H9 (cell line): ENCODE data around the gene ARHGAP8. TPM values are rescaled to one million over a fixed set of nuclear protein-coding genes. Genes with fewer than 3 reads are reported as not detected.

ENCODE experiments used
- DNase-seq: peaks from one replicate; pipeline ENCODE4 v3.0.0-alpha.2; 2017
- H2AFZ ChIP-seq: one replicate; pipeline ENCODE4 v1.6.1; 2013; ENCODE audit warnings: mild to moderate bottlenecking, low read length, control low read depth, moderate library complexity
- H2AK5ac ChIP-seq: 2 replicates; pipeline ENCODE4 v1.6.1; 2013; ENCODE audit warnings: low read length, control low read depth, mixed read lengths; ENCODE audit not compliant: insufficient read length
- H2BK120ac ChIP-seq: one replicate; pipeline ENCODE4 v1.6.1; 2013; ENCODE audit warnings: low read depth, mild to moderate bottlenecking, low read length, control low read depth, inconsistent platforms; ENCODE audit not compliant: poor library complexity, severe bottlenecking
- H2BK12ac ChIP-seq: 2 replicates; pipeline ENCODE4 v1.6.1; 2013; ENCODE audit warnings: low read length, control low read depth, mixed read lengths, low read depth; ENCODE audit not compliant: insufficient read length
- H2BK15ac ChIP-seq: 2 replicates; pipeline ENCODE4 v1.6.1; 2013; ENCODE audit warnings: low read depth, low read length, control low read depth
- H2BK20ac ChIP-seq: one replicate; pipeline ENCODE4 v1.6.1; 2013; ENCODE audit warnings: low read depth, mild to moderate bottlenecking, low read length, control low read depth, inconsistent platforms; ENCODE audit not compliant: poor library complexity, severe bottlenecking
- H2BK5ac ChIP-seq: 2 replicates; pipeline ENCODE4 v1.6.1; 2013; ENCODE audit warnings: low read length, control low read depth, mixed read lengths; ENCODE audit not compliant: insufficient read length
- H3K14ac ChIP-seq: 2 replicates; pipeline ENCODE4 v1.6.1; 2013; ENCODE audit warnings: low read length, control low read depth; ENCODE audit not compliant: insufficient read depth
- H3K18ac ChIP-seq: 2 replicates; pipeline ENCODE4 v1.6.1; 2013; ENCODE audit warnings: low read depth, mild to moderate bottlenecking, mixed read lengths, low read length, control low read depth; ENCODE audit not compliant: insufficient read length
- H3K23ac ChIP-seq: 2 replicates; pipeline ENCODE4 v1.6.1; 2013; ENCODE audit warnings: low read length, control low read depth, mixed read lengths, low read depth; ENCODE audit not compliant: insufficient read length
- H3K23me2 ChIP-seq: 2 replicates; pipeline ENCODE4 v1.6.1; 2013; ENCODE audit warnings: low read depth, mild to moderate bottlenecking, mixed read lengths, low read length, control low read depth; ENCODE audit not compliant: insufficient read length, poor library complexity, severe bottlenecking
- H3K27ac ChIP-seq: 2 replicates; pipeline ENCODE4 v1.5.1; 2013; ENCODE audit warnings: low read length, control low read depth, mixed read lengths, low read depth; ENCODE audit not compliant: insufficient read length
- H3K27me3 ChIP-seq: 2 replicates; pipeline ENCODE4 v1.6.1; 2013; ENCODE audit warnings: low read length, control low read depth, inconsistent platforms; ENCODE audit not compliant: insufficient read depth
- H3K4ac ChIP-seq: 2 replicates; pipeline ENCODE4 v1.6.1; 2013; ENCODE audit warnings: low read depth, mild to moderate bottlenecking, control low read depth, inconsistent platforms, low read length, moderate library complexity
- H3K4me1 ChIP-seq: 2 replicates; pipeline ENCODE4 v1.6.1; 2013; ENCODE audit warnings: low read length, control low read depth, inconsistent platforms; ENCODE audit not compliant: insufficient read depth
- H3K4me2 ChIP-seq: 2 replicates; pipeline ENCODE4 v1.6.1; 2013; ENCODE audit warnings: low read length, control low read depth, mixed read lengths; ENCODE audit not compliant: insufficient read length, insufficient read depth
- H3K56ac ChIP-seq: 2 replicates; pipeline ENCODE4 v1.6.1; 2013; ENCODE audit warnings: low read depth, mild to moderate bottlenecking, mixed read lengths, low read length, control low read depth; ENCODE audit not compliant: insufficient read length
- H3K79me1 ChIP-seq: 2 replicates; pipeline ENCODE4 v1.6.1; 2013; ENCODE audit warnings: low read depth, mild to moderate bottlenecking, moderate library complexity, low read length, control low read depth, inconsistent platforms; ENCODE audit not compliant: insufficient read depth, poor library complexity, severe bottlenecking
- H3K79me2 ChIP-seq: 2 replicates; pipeline ENCODE4 v1.6.1; 2013; ENCODE audit warnings: low read length, control low read depth, inconsistent platforms; ENCODE audit not compliant: insufficient read depth
- H3K9ac ChIP-seq: 2 replicates; pipeline ENCODE4 v1.6.1; 2013; ENCODE audit warnings: low read length, control low read depth, mixed read lengths; ENCODE audit not compliant: insufficient read length; ENCODE audit errors: extremely low read depth
- H3K9me3 ChIP-seq: one replicate; pipeline ENCODE4 v1.6.1; 2013; ENCODE audit warnings: low read depth, low read length, inconsistent platforms; ENCODE audit not compliant: control insufficient read depth
- H3T11ph ChIP-seq: one replicate; pipeline ENCODE4 v1.6.1; 2013; ENCODE audit warnings: mild to moderate bottlenecking, low read length, control low read depth, inconsistent platforms
- H4K20me1 ChIP-seq: one replicate; pipeline ENCODE4 v1.6.1; 2013; ENCODE audit not compliant: control insufficient read depth, insufficient read length, insufficient read depth
- H4K5ac ChIP-seq: 2 replicates; pipeline ENCODE4 v1.6.1; 2013; ENCODE audit warnings: low read depth, mild to moderate bottlenecking, mixed read lengths, low read length, control low read depth; ENCODE audit not compliant: insufficient read length
- H4K8ac ChIP-seq: replicated peaks from 2 replicates; pipeline ENCODE4 v1.6.1; 2013; ENCODE audit warnings: low read length, control low read depth, mixed read lengths, low read depth; ENCODE audit not compliant: insufficient read length
- H4K91ac ChIP-seq: 2 replicates; pipeline ENCODE4 v1.6.1; 2013; ENCODE audit warnings: low read depth, mild to moderate bottlenecking, moderate library complexity, mixed read lengths, low read length, control low read depth; ENCODE audit not compliant: insufficient read length
- H3K27ac Mint-ChIP-seq, 3 experiments: 2 replicates in 2 of 3; 3 replicates in 1 of 3; pipeline ENCODE4 v1.8.0; 2020 to 2021; ENCODE audit warnings: mixed read lengths in 3 of 3, mild to moderate bottlenecking in 1 of 3, moderate library complexity in 1 of 3
- H3K27me3 Mint-ChIP-seq: 2 replicates; pipeline ENCODE4 v1.8.0; 2021; ENCODE audit warnings: low read depth, mild to moderate bottlenecking, moderate library complexity, mixed read lengths
- H3K36me3 Mint-ChIP-seq, 3 experiments: 2 replicates in 2 of 3; 3 replicates in 1 of 3; pipeline ENCODE4 v1.8.0; 2020 to 2021; ENCODE audit warnings: low read depth in 3 of 3, mixed read lengths in 3 of 3; ENCODE audit not compliant: insufficient read depth in 1 of 3
- H3K4me1 Mint-ChIP-seq, 2 experiments: 2 replicates each; pipeline ENCODE4 v1.8.0; 2020; ENCODE audit warnings: mixed read lengths in 2 of 2
- H3K4me3 Mint-ChIP-seq, 2 experiments: 2 replicates in 1 of 2; 3 replicates in 1 of 2; pipeline ENCODE4 v1.8.0; 2020 to 2021; ENCODE audit warnings: mild to moderate bottlenecking in 2 of 2, mixed read lengths in 2 of 2, moderate library complexity in 1 of 2
- H3K9me3 Mint-ChIP-seq, 2 experiments: 2 replicates in 1 of 2; 3 replicates in 1 of 2; pipeline ENCODE4 v1.8.0; 2020; ENCODE audit warnings: mild to moderate bottlenecking in 2 of 2, mixed read lengths in 2 of 2, moderate library complexity in 1 of 2
- CTCF ChIP-seq: fragments of 200-600 bp; sonication (generic); conservative IDR thresholded peaks from 3 replicates; pipeline ENCODE4 v1.8.0; 2021; ENCODE audit warnings: antibody characterized with exemption, mild to moderate bottlenecking
- WGBS: extraction: QIAGEN DNeasy Blood & Tissue Kit; methylation state at CpG from one replicate; pipeline ENCODE4 v1.1.7; 2013; ENCODE audit warnings: missing lambda C conversion rate, low lambda C conversion rate, mixed read lengths; ENCODE audit not compliant: insufficient read length; ENCODE audit errors: extremely low coverage; 5-methylcytosine and 5-hydroxymethylcytosine counted together
- total RNA-seq: library from RNA; stranded (reverse); gene quantifications from 2 replicates; pipeline ENCODE4 v1.2.1, GENCODE V29; 2021

Gene ARHGAP8
- total RNA-seq, 1 experiment from 2014 or later, result 35.4 TPM

- H2BK120ac ChIP-seq, result no peak overlapping the region
- no peak overlapping the region for H3K27ac Mint-ChIP-seq
- H2AK5ac ChIP-seq, result no peak overlapping the region
- peaks cover 27% of the 10 kb centered on the region in 2 experiments for H3K9me3 Mint-ChIP-seq
- H3K4me1 Mint-ChIP-seq, result peaks cover 0 to 3% of the 10 kb centered on the region in 2 experiments; a peak in 1 of 4 replicates
- H3K36me3 Mint-ChIP-seq, result peaks cover 69 to 84% (median 77%) of the 10 kb centered on the region in 3 experiments
- H3K27me3 ChIP-seq, result no peaks in the 10 kb centered on the region
- no peak overlapping the region for H2AFZ ChIP-seq
- H3T11ph ChIP-seq, result no peak overlapping the region
- H3K56ac ChIP-seq, result no peak overlapping the region
- no peak overlapping the region for H3K4me2 ChIP-seq
- no peak overlapping the region for H3K18ac ChIP-seq
- no peaks in the 10 kb centered on the region for H3K4me1 ChIP-seq
- H4K5ac ChIP-seq, result no peak overlapping the region
- no peak overlapping the region for H2BK15ac ChIP-seq
- H3K27ac ChIP-seq, result no peak overlapping the region
- TF ChIP-seq CTCF, result no peak
- H2BK5ac ChIP-seq, result no peak overlapping the region
- no peaks in the 10 kb centered on the region for H3K79me2 ChIP-seq
- H3K27me3 Mint-ChIP-seq, result no peaks in the 10 kb centered on the region; the same call in 1 of the 2 replicates
- H3K9ac ChIP-seq, result no peak overlapping the region
- H3K4me3 Mint-ChIP-seq, result no peak overlapping the region
- H2BK20ac ChIP-seq, result no peak overlapping the region
- no peak overlapping the region for H4K8ac ChIP-seq
- no peak overlapping the region for H4K91ac ChIP-seq
- no CpG with 5 or more reads among the region's 18 CpGs for WGBS
- no peaks in the 10 kb centered on the region for H3K79me1 ChIP-seq
- H3K4ac ChIP-seq, result no peak overlapping the region
- H3K9me3 ChIP-seq, result peaks cover 11% of the 10 kb centered on the region
- H3K23ac ChIP-seq, result no peak overlapping the region
- H4K20me1 ChIP-seq, result no peaks in the 10 kb centered on the region
- H3K23me2 ChIP-seq, result no peaks in the 10 kb centered on the region
- H3K14ac ChIP-seq, result no peak overlapping the region
- DNase-seq, result no peak
- H2BK12ac ChIP-seq, result no peak overlapping the region
These were observed 154.7 kb downstream of the ARHGAP8 start for GRCh38 chr22:44906999-44907644.
